ENCODE measurements around the gene PPP1R3F.

PPP1R3F gene

DNA sequence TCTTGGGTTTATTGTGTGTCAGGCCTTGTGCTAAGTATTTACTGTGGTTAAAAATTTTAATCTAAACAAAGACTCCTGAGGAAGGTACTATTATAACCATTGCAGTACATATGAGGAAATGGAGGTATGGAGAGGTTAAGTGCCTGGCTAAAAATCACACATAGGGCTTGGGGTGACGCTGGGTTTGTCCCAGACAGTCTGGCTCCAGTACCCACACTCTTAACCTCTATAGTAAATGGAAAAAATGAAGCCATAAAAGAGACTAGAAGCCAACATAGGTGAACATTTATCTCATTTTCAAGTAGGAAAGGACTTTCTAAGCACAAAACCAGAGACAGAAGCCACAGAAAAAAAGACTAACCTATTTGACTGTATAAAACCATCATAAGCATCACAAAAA, 7.0 kb upstream of the PPP1R3F start:
- TF ChIP-seq EZH2phosphoT487 (conservative IDR thresholded peaks at IDR 0.05; ENCODE audit: low read length), result no peak
- TF ChIP-seq CTCF (IDR thresholded peaks at IDR 0.05; ENCODE audit: insufficient read depth, low read length, poor library complexity, severe bottlenecking), result no peak
- Histone ChIP-seq H3K27me3 (ENCODE audit: low read length) (no peaks in the 10 kb centered on the region), H3K9ac (ENCODE audit: low read length) (no peak overlapping the region)

GRCh38 chrX:49263631-49264030, 6.0 kb upstream of the PPP1R3F start:
- no peak overlapping the region for H3K9ac ChIP-seq (ENCODE audit: low read length)
- TF ChIP-seq EZH2phosphoT487 (conservative IDR thresholded peaks at IDR 0.05; ENCODE audit: low read length) (no peak), CTCF (IDR thresholded peaks at IDR 0.05; ENCODE audit: insufficient read depth, low read length, poor library complexity, severe bottlenecking) (no peak)
- H3K27me3 ChIP-seq (ENCODE audit: low read length), result no peaks in the 10 kb centered on the region
- no peak overlapping the region for H2AFZ ChIP-seq (ENCODE audit: low read depth, low read length, severe bottlenecking)
- peaks cover 3% of the 10 kb centered on the region; the same call in 1 of the 2 replicates for H3F3A ChIP-seq (ENCODE audit: insufficient read depth)
- H3K4me2 ChIP-seq (ENCODE audit: low read depth, low read length, poor library complexity, severe bottlenecking), result no peak overlapping the region
- H3K4me3 ChIP-seq (ENCODE audit: insufficient read depth, low read length, poor library complexity, severe bottlenecking), result no peak overlapping the region
- H3K36me3 ChIP-seq (ENCODE audit: low read length), result no peaks in the 10 kb centered on the region
- no peaks in the 10 kb centered on the region for H3K79me2 ChIP-seq (ENCODE audit: insufficient read depth, low read length)
- H4K20me1 ChIP-seq (ENCODE audit: low read depth, low read length), result no peaks in the 10 kb centered on the region
- no peaks in the 10 kb centered on the region for H3K9me2 ChIP-seq (replicated peaks; ENCODE audit: insufficient read depth, low read length)
- no peaks in the 10 kb centered on the region for H3K9me3 ChIP-seq (ENCODE audit: insufficient read depth, low read length)
- H3K27ac ChIP-seq (ENCODE audit: low read depth, low read length), result no peak overlapping the region

More for the DNA sequence above, 7.0 kb upstream of the PPP1R3F start:
- no peaks in the 10 kb centered on the region for H3K9me3 ChIP-seq (ENCODE audit: insufficient read depth, low read length)
- H3F3A ChIP-seq (ENCODE audit: insufficient read depth), result no peaks in the 10 kb centered on the region
- no peak overlapping the region for H2AFZ ChIP-seq (ENCODE audit: low read depth, low read length, severe bottlenecking)
- no peak overlapping the region for H3K4me2 ChIP-seq (ENCODE audit: low read depth, low read length, poor library complexity, severe bottlenecking)
- no peaks in the 10 kb centered on the region for H3K79me2 ChIP-seq (ENCODE audit: insufficient read depth, low read length)
- no peak overlapping the region for H3K4me3 ChIP-seq (ENCODE audit: insufficient read depth, low read length, poor library complexity, severe bottlenecking)
- H3K9me2 ChIP-seq (replicated peaks; ENCODE audit: insufficient read depth, low read length), result no peaks in the 10 kb centered on the region
- H3K36me3 ChIP-seq (ENCODE audit: low read length), result no peaks in the 10 kb centered on the region
- H3K27ac ChIP-seq (ENCODE audit: low read depth, low read length), result no peak overlapping the region
- H4K20me1 ChIP-seq (ENCODE audit: low read depth, low read length), result no peaks in the 10 kb centered on the region

- Histone ChIP-seq H3K9me2 (replicated peaks; ENCODE audit: insufficient read depth, low read length) (no peaks in the 10 kb centered on the region), H4K20me1 (ENCODE audit: low read depth, low read length) (no peaks in the 10 kb centered on the region), H3K36me3 (ENCODE audit: low read length) (no peaks in the 10 kb centered on the region), H3K79me2 (ENCODE audit: insufficient read depth, low read length) (no peaks in the 10 kb centered on the region), H3K27ac (ENCODE audit: low read depth, low read length) (no peak within 1 kb of the TSS), H3K4me3 (ENCODE audit: insufficient read depth, low read length, poor library complexity, severe bottlenecking) (no peak within 1 kb of the TSS), H3K4me2 (ENCODE audit: low read depth, low read length, poor library complexity, severe bottlenecking) (no peak within 1 kb of the TSS), H3K9me3 (ENCODE audit: insufficient read depth, low read length) (no peaks in the 10 kb centered on the region), H3K9ac (ENCODE audit: low read length) (no peak within 1 kb of the TSS), H3F3A (ENCODE audit: insufficient read depth) (peaks cover 3% of the 10 kb centered on the region; the same call in 1 of the 2 replicates), H3K27me3 (ENCODE audit: low read length) (no peaks in the 10 kb centered on the region), H2AFZ (ENCODE audit: low read depth, low read length, severe bottlenecking) (no peak within 1 kb of the TSS)
- TF ChIP-seq EZH2phosphoT487 (conservative IDR thresholded peaks at IDR 0.05; ENCODE audit: low read length), result no peak
- TF ChIP-seq CTCF (IDR thresholded peaks at IDR 0.05; ENCODE audit: insufficient read depth, low read length, poor library complexity, severe bottlenecking), result no peak
These were observed 5.1 kb upstream of the PPP1R3F start, which contains the start of gene FOXP3 for GRCh38 chrX:49264460-49264859. TSS of gene FOXP3 (minus strand) at chrX:49264710. CDS start at chrX:49258505, 6,205 bp downstream.

All from SU-DHL-6 (cell line).